Measurements from ENCODE around the gene ZFP36. TPM values are rescaled to one million over a fixed set of nuclear protein-coding genes. Genes with fewer than 3 reads are reported as not detected.

ZFP36 gene
- total and polyA plus RNA-seq, 2 of the 8 experiments (the other 6 are each of a cell fraction or from before 2014, with no cell fraction given): 4.0 to 10.9 TPM

DNA sequence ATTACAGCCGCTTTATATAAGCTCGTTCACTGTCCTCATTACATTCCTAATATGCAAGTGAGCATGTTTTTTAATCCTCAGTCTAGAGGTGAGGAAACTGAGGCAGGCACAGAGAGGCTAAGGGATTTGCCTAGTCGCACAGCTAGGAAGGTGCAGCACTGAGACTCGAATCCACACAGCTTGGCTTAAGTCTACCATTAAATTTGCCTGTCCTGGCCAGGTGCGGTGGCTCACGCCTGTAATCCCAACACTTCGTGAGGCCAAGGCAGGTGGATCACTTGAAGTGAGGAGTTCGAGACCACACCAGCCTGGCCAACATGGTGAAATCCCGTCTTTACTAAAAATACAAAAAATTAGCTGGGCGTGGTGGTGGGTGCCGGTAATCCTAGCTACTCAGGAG is 21.1 kb downstream of the ZFP36 start:
- Histone ChIP-seq H3K9ac (replicated peaks in 1 of 4; ENCODE audit: extremely low read depth in 1 of 4, low read depth in 3 of 4, low read length in 3 of 4) (no peak overlapping the region), H3K4me2 (ENCODE audit: insufficient read depth in 1 of 2, low read depth in 2 of 2, low read length in 2 of 2) (peak overlapping the region in 1 of 2 experiments; percentile 44; a peak in 1 of 4 replicates), H3K18ac (ENCODE audit: extremely low read depth, low read length) (no peak overlapping the region; the same call in 1 of the 2 replicates), H2BK12ac (ENCODE audit: low read depth, low read length) (peak overlapping the region; percentile 5; the same call in 1 of the 2 replicates), H3K27me3 (replicated peaks in 1 of 4; ENCODE audit: control insufficient read depth in 3 of 4, extremely low read depth in 1 of 4, insufficient read depth in 3 of 4, low read length in 3 of 4) (no peaks in the 10 kb centered on the region), H4K91ac (replicated peaks; ENCODE audit: insufficient read length, low read length) (peak overlapping the region; percentile 48), H2AK5ac (ENCODE audit: low read depth, low read length) (0 out of 2 replicates have a peak overlapping the region, but pooled peaks have one; percentile 9), H3K14ac (ENCODE audit: insufficient read length) (no peak overlapping the region), H3K23ac (ENCODE audit: insufficient read length) (no peak overlapping the region), H2BK5ac (ENCODE audit: low read depth, low read length) (peak overlapping the region; percentile 16), H3K23me2 (ENCODE audit: low read depth, low read length) (peaks cover 5% of the 10 kb centered on the region), H2BK15ac (ENCODE audit: low read length) (peak overlapping the region; percentile 2; the same call in 1 of the 2 replicates), H3K79me2 (ENCODE audit: control insufficient read depth in 1 of 2, insufficient read depth in 2 of 2, low read length in 2 of 2) (no peaks in the 10 kb centered on the region), H4K8ac (ENCODE audit: extremely low read depth, insufficient read depth, low read length) (no peak overlapping the region), H2AFZ (ENCODE audit: low read length) (no peak overlapping the region), H3K56ac (replicated peaks; ENCODE audit: insufficient read length, low read depth, low read length) (no peak overlapping the region), H4K20me1 (replicated peaks in 1 of 2; ENCODE audit: control insufficient read depth in 1 of 2, insufficient read depth in 2 of 2, low read length in 2 of 2) (peaks cover 0 to 3% of the 10 kb centered on the region in 2 experiments), H4K5ac (ENCODE audit: insufficient read length, low read depth, low read length) (no peak overlapping the region), H2BK120ac (replicated peaks; ENCODE audit: low read depth, low read length) (no peak overlapping the region), H3K9me3 (ENCODE audit: insufficient read depth in 2 of 2, low read depth in 1 of 2, low read length in 1 of 2) (no peaks in the 10 kb centered on the region), H3K4ac (replicated peaks; ENCODE audit: insufficient read length, low read depth, low read length) (no peak overlapping the region), H3K79me1 (ENCODE audit: low read depth, low read length) (no peaks in the 10 kb centered on the region), H3K4me1 (replicated peaks in 1 of 4; ENCODE audit: control insufficient read depth in 3 of 4, insufficient read depth in 4 of 4, low read length in 3 of 4) (peaks cover 5 to 18% (median 13%) of the 10 kb centered on the region in 4 experiments), H2BK20ac (ENCODE audit: low read length) (no peak overlapping the region), H3K4me3 (ENCODE audit: extremely low read depth in 1 of 4, insufficient read depth in 2 of 4, low read depth in 3 of 4, low read length in 4 of 4) (no peak overlapping the region), H3K36me3 (ENCODE audit: control insufficient read depth in 2 of 4, insufficient read depth in 4 of 4, low read length in 3 of 4) (peaks cover 15 to 35% (median 24%) of the 10 kb centered on the region in 4 experiments), H3K27ac (ENCODE audit: low read depth, low read length) (peak overlapping the region; percentile 48; the same call in 1 of the 2 replicates)
- CTCF ChIA-PET (ENCODE audit: partially characterized antibody): interaction anchor here (0.8 to 3.1 kb wide), 7 partner anchors 8 to 47 kb away, joined by 3 to 16 read pairs (median 11); partner anchors contain the start of gene PLEKHG2
- POLR2A ChIA-PET (ENCODE audit: partially characterized antibody): interaction anchor here (0.5 to 47.8 kb wide), 18 partner anchors 4 to 313 kb away, joined by 3 to 1154 read pairs (median 6); partner anchors contain the start of genes EID2, MED29, PAF1 and PLEKHG2
- 86% methylated on average over 11 of the region's 11 CpGs; no CpG with 5 or more reads in 1 of the 2 experiments for WGBS, 2 experiments (ENCODE audit: extremely low coverage in 1 of 2, insufficient coverage in 1 of 2, insufficient read length in 1 of 2, insufficient replicate concordance in 2 of 2, low coverage in 1 of 2, low lambda C conversion rate in 2 of 2, missing lambda C conversion rate in 1 of 2)
- peak in 1 of 2 experiments; percentile 48 for DNase-seq (ENCODE audit: low read depth in 1 of 2, low spot score in 2 of 2)
- FAIRE-seq: no peak
- TF ChIP-seq RXRA (IDR thresholded peaks at IDR 0.05; ENCODE audit: insufficient read depth, low read depth, low read length) (no peak), KDM1A (IDR thresholded peaks at IDR 0.05; ENCODE audit: borderline replicate concordance, low read length) (no peak), BACH1 (IDR thresholded peaks at IDR 0.05; ENCODE audit: low read length) (no peak), POLR2AphosphoS5 (IDR thresholded peaks at IDR 0.05; ENCODE audit: low read depth, low read length) (no peak), ZNF274 (IDR thresholded peaks at IDR 0.05; ENCODE audit: borderline replicate concordance, extremely low read depth, low read length) (no peak), SUZ12 (IDR thresholded peaks at IDR 0.05; ENCODE audit: low read length) (no peak), TAF1 (IDR thresholded peaks at IDR 0.05; ENCODE audit: low read depth, low read length) (no peak), KDM5A (IDR thresholded peaks at IDR 0.05; ENCODE audit: low read length) (no peak), GABPA (IDR thresholded peaks at IDR 0.05; ENCODE audit: borderline replicate concordance, insufficient read depth, low read length) (no peak), CBX5 (IDR thresholded peaks at IDR 0.05; ENCODE audit: low read depth, low read length) (no peak), NANOG (IDR thresholded peaks at IDR 0.05; ENCODE audit: insufficient read depth, low read depth, low read length, poor library complexity, severe bottlenecking) (no peak)
- TF ChIP-seq, protein P1, sequence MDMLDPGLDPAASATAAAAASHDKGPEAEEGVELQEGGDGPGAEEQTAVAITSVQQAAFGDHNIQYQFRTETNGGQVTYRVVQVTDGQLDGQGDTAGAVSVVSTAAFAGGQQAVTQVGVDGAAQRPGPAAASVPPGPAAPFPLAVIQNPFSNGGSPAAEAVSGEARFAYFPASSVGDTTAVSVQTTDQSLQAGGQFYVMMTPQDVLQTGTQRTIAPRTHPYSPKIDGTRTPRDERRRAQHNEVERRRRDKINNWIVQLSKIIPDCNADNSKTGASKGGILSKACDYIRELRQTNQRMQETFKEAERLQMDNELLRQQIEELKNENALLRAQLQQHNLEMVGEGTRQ (IDR thresholded peaks at IDR 0.05; ENCODE audit: low read length): no peak

Measured in H1 (cell line).